PC-9 (cell line): Measurements from ENCODE around the gene FSTL1. TPM values are rescaled to one million over a fixed set of nuclear protein-coding genes. Genes with fewer than 3 reads are reported as not detected.

Experiments used
- BruUV-seq: library from RNA; stranded (reverse); fragments of 400-500 nt; replicated peaks from 2 replicates; lab custom pipeline; 2021; lab: Mats Ljungman, UMichigan
- CTCF ChIA-PET: fragments of 300-600 bp; sonication (Branson Sonifier 250); formaldehyde crosslinking; loops from one replicate; lab custom pipeline; 2022; ENCODE audit warnings: antibody characterized with exemption; lab: Charles Lee
- POLR2A ChIA-PET: fragments of 300-600 bp; sonication (Branson Sonifier 250); formaldehyde crosslinking; loops from one replicate; lab custom pipeline; 2022; ENCODE audit warnings: antibody characterized with exemption; ENCODE audit not compliant: unreplicated experiment; lab: Charles Lee
- DNase-seq, 2 experiments: peaks; one replicate each; pipeline versions ENCODE4 v3.0.0 to v3.0.0-alpha.2; 2015 to 2022; ENCODE audit warnings: mixed read lengths in 1 of 2
- H2AFZ ChIP-seq: fragments of 200-600 bp; sonication (generic); 2 replicates; pipeline ENCODE4 v1.8.1; 2017; ENCODE audit warnings: antibody characterized with exemption
- H3F3A ChIP-seq: fragments of 200-600 bp; sonication (generic); 2 replicates; pipeline ENCODE4 v1.8.1; 2017; ENCODE audit warnings: antibody characterized with exemption, mild to moderate bottlenecking, low read depth; ENCODE audit not compliant: insufficient read depth
- H3K27ac ChIP-seq: fragments of 200-600 bp; sonication (generic); 2 replicates; pipeline ENCODE4 v1.6.1; 2016; ENCODE audit warnings: mixed run types
- H3K27me3 ChIP-seq: fragments of 200-600 bp; sonication (generic); 2 replicates; pipeline ENCODE4 v1.6.1; 2016; ENCODE audit warnings: low read depth, mixed run types; ENCODE audit not compliant: insufficient read depth
- H3K36me3 ChIP-seq: fragments of 200-600 bp; sonication (generic); 2 replicates; pipeline ENCODE4 v1.6.1; 2016; ENCODE audit warnings: low read depth, mixed run types
- H3K4me1 ChIP-seq: fragments of 200-600 bp; sonication (generic); replicated peaks from 2 replicates; pipeline ENCODE4 v1.6.1; 2016; ENCODE audit warnings: mixed run types; ENCODE audit not compliant: insufficient read depth
- H3K4me2 ChIP-seq: fragments of 200-600 bp; sonication (generic); 2 replicates; pipeline ENCODE4 v1.6.1; 2017; ENCODE audit warnings: mixed run types
- H3K4me3 ChIP-seq: fragments of 200-600 bp; sonication (generic); 2 replicates; pipeline ENCODE4 v1.6.1; 2016; ENCODE audit warnings: mixed run types
- H3K79me2 ChIP-seq: fragments of 200-600 bp; sonication (generic); 2 replicates; pipeline ENCODE4 v1.6.1; 2017; ENCODE audit warnings: low read depth, mixed run types
- H3K9me2 ChIP-seq: fragments of 200-600 bp; sonication (generic); 2 replicates; pipeline ENCODE4 v1.8.1; 2017; ENCODE audit warnings: mild to moderate bottlenecking; ENCODE audit not compliant: insufficient read depth
- H3K9me3 ChIP-seq: fragments of 200-600 bp; sonication (generic); 2 replicates; pipeline ENCODE4 v1.8.1; 2016; ENCODE audit warnings: low read depth; ENCODE audit not compliant: insufficient read depth
- H4K20me1 ChIP-seq: fragments of 200-600 bp; sonication (generic); 2 replicates; pipeline ENCODE4 v1.8.1; 2017; ENCODE audit not compliant: insufficient read depth
- CTCF ChIP-seq: fragments of 200-600 bp; sonication (generic); conservative IDR thresholded peaks from 2 replicates; pipeline ENCODE4 v1.6.1; 2017; ENCODE audit warnings: mixed run types, antibody characterized with exemption, mild to moderate bottlenecking, moderate library complexity
- EZH2 ChIP-seq: fragments of 200-600 bp; sonication (generic); IDR thresholded peaks from 2 replicates; pipeline ENCODE4 v1.8.0; 2017; ENCODE audit warnings: antibody characterized with exemption, low read depth
- intact Hi-C: fragments of 100-400 bp; cut with micrococcal nuclease; formaldehyde crosslinking; loops from one replicate; pipeline ENCODE4 v1.10.0; 2022; ENCODE audit not compliant: unreplicated experiment
- total RNA-seq: library from RNA; stranded (reverse); gene quantifications from 2 replicates; pipeline ENCODE4 v1.2.3, GENCODE V29; 2021

Gene FSTL1
- total RNA-seq, 1 experiment from 2014 or later, result 225 TPM

GRCh38 chr3:120432150-120432860, 18.5 kb downstream of the FSTL1 start:
- no TSS peak for BruUV-seq
- Histone ChIP-seq H4K20me1 (no peaks in the 10 kb centered on the region), H3K27me3 (no peaks in the 10 kb centered on the region), H3F3A (peaks cover 24% of the 10 kb centered on the region), H3K4me3 (no peak overlapping the region), H3K4me1 (peaks cover 35% of the 10 kb centered on the region), H3K79me2 (peaks cover 14% of the 10 kb centered on the region; the same call in 1 of the 2 replicates), H3K9me2 (no peaks in the 10 kb centered on the region), H3K27ac (0 out of 2 replicates have a peak overlapping the region, but pooled peaks have one; percentile 13), H3K9me3 (no peaks in the 10 kb centered on the region), H3K36me3 (peaks cover 19% of the 10 kb centered on the region), H3K4me2 (no peak overlapping the region), H2AFZ (no peak overlapping the region)
- ChIA-PET POLR2A (interaction anchor here (0.6 to 0.7 kb wide), 4 partner anchors 11 to 1097 kb away, joined by 3 to 4 read pairs (median 3); no protein-coding TSS in a partner anchor), CTCF (interaction anchor here (0.5 to 2.1 kb wide), 4 partner anchors 9 to 126 kb away, joined by 3 to 10 read pairs (median 6); no protein-coding TSS in a partner anchor)
- peak in 1 of 2 experiments; percentile 57 for DNase-seq
- intact Hi-C loops, result loop anchor here (10.0 kb wide), 1 partner anchor 62 kb away; no protein-coding TSS in a partner anchor
- TF ChIP-seq EZH2, result no peak
- TF ChIP-seq CTCF, result no peak

- H3K27ac ChIP-seq, result no peak overlapping the region
- no peak for TF ChIP-seq EZH2
- TF ChIP-seq CTCF, result no peak
- ChIA-PET CTCF (no interaction called here), POLR2A (no interaction called here)
- no peak overlapping the region for H2AFZ ChIP-seq
- no peaks in the 10 kb centered on the region for H4K20me1 ChIP-seq
- H3K4me1 ChIP-seq, result peaks cover 12% of the 10 kb centered on the region
- peaks cover 19% of the 10 kb centered on the region for H3K36me3 ChIP-seq
- DNase-seq, result no peak
- no peaks in the 10 kb centered on the region for H3K27me3 ChIP-seq
- H3K4me2 ChIP-seq, result no peak overlapping the region
- no TSS peak for BruUV-seq
- no peaks in the 10 kb centered on the region for H3K9me3 ChIP-seq
- peaks cover 14% of the 10 kb centered on the region; the same call in 1 of the 2 replicates for H3K79me2 ChIP-seq
- H3F3A ChIP-seq, result peaks cover 3% of the 10 kb centered on the region; the same call in 1 of the 2 replicates
- no peak overlapping the region for H3K4me3 ChIP-seq
- intact Hi-C loops, result loop anchor here (10.0 kb wide), 1 partner anchor 65 kb away; no protein-coding TSS in a partner anchor
- no peaks in the 10 kb centered on the region for H3K9me2 ChIP-seq
These were observed 20.9 kb downstream of the FSTL1 start for GRCh38 chr3:120429921-120430361.

GRCh38 chr3:120428924-120429323, 21.9 kb downstream of the FSTL1 start:
- Histone ChIP-seq H3K79me2 (0 out of 2 replicates have a peak, but pooled peaks cover 5% of the 10 kb centered on the region), H3K9me3 (no peaks in the 10 kb centered on the region), H3K27ac (no peak overlapping the region), H3K36me3 (peaks cover 12% of the 10 kb centered on the region), H3K4me3 (no peak overlapping the region), H3K27me3 (no peaks in the 10 kb centered on the region), H3K9me2 (no peaks in the 10 kb centered on the region), H4K20me1 (no peaks in the 10 kb centered on the region), H3K4me2 (no peak overlapping the region), H3F3A (no peaks in the 10 kb centered on the region), H2AFZ (no peak overlapping the region), H3K4me1 (peaks cover 9% of the 10 kb centered on the region; the same call in 1 of the 2 replicates)
- POLR2A ChIA-PET, result interaction anchor here (0.6 kb wide), 1 partner anchor 130 kb away, joined by 4 read pairs; no protein-coding TSS in a partner anchor
- CTCF ChIA-PET, result no interaction called here
- BruUV-seq, result no TSS peak
- no peak for TF ChIP-seq CTCF
- intact Hi-C loops, result no loop called here
- DNase-seq, result no peak
